ENCODE data around the gene IQCH. TPM values are rescaled to one million over a fixed set of nuclear protein-coding genes. Genes with fewer than 3 reads are reported as not detected.

IQCH gene
- polyA plus RNA-seq (2011; rRNA removed), result 3.8 and 4.9 TPM in 2 replicates
- 0.59 and 0.73 TPM in 2 replicates for polyA plus RNA-seq (2012; cell fraction: cytosol; rRNA removed)
- 0.31 and 0.44 TPM in 2 replicates for polyA plus RNA-seq (2012; cell fraction: nucleus; rRNA removed)
- 1.5 to 2.1 TPM (median 2.0 TPM) in 3 replicates for polyA plus RNA-seq (2017; fragmentation: RNase III; extraction: RNeasy Plus Mini Kit Qiagen cat#74134 plus additional on column Dnase treatment)
- polyA minus RNA-seq (2011; rRNA and poly(A)+ RNA removed), result 3.6 and 8.5 TPM in 2 replicates

DNA sequence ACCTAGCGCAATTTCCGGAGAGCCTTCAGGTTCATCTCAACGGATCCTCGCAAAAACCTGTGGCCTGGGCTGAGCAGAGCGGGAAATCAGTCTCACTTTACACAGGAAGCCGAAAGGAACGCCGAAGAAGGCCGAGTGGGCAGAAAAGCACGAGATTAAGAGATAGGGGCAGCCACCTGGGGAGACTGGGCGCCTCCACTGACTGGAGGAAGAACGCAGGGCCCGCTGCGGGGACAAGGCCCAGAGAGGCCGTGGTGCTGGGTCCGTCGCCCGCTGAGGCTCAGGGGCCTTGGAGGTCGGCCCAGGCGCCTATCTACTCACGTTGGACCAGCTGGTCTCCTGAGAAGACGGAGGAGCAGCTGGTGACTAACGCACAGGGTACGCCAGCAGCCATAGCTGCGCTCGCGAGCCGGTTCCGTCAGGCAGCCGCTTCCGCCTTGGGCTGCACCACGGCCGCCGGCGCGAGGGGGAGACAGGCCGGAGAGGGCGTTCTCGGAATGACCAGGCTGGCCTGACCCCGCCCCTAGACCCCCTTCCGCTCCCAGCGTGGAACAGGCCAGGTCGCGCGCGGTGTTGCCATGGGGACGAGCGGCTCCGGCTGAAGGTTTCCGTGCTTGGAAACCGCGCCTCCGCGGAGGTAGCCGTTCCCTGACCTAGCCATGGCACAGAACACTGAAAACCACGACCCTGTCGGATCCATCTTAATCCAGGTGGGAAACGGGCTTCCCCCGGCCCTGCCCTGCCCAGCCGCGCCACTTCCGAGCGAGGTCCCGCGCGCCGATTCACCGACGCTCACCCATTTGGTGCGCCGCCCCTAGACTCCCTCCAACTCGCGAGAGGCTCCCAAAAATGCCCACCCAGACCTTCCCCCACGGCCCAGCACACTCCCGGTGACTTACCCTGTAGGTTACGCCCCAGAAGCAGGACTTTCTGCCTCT, at the start of gene IQCH, which contains the start of gene AAGAB:
TSS of gene IQCH (plus strand) at position 549 of the 938 bp plus-strand sequence. CDS start at position 660, 111 bp downstream.
TSS of gene AAGAB (minus strand) at position 424 of the 938 bp plus-strand sequence. CDS start at position 394, 30 bp downstream.
- peak; percentile 96 to 97 for ATAC-seq
- no peak for FAIRE-seq
- peaks cover 19% of the 10 kb centered on the region for H3K4me1 ChIP-seq
- H3K4me2 ChIP-seq, result peak within 1 kb of the TSS; percentile 90
- POLR2A ChIA-PET, result interaction anchor here (0.6 to 1.5 kb wide), 5 partner anchors 15 to 205 kb away, joined by 3 to 9 read pairs (median 3); partner anchors contain the start of gene SMAD3
- no peaks in the 10 kb centered on the region for H3K9me3 ChIP-seq
- CTCF ChIA-PET, result interaction anchor here (0.7 to 1.6 kb wide), 6 partner anchors 14 to 308 kb away, joined by 3 to 5 read pairs (median 4); no protein-coding TSS in a partner anchor
- DNase-seq (ENCODE audit: low read depth in 1 of 2, low spot score in 1 of 2), result peak; percentile 98 to 99
- peak within 1 kb of the TSS; percentile 93 to 94 for H3K27ac ChIP-seq
- 1% methylated on average over 50 of the region's 76 CpGs for WGBS (ENCODE audit: missing lambda C conversion rate)
- H3K4me3 ChIP-seq, result peak within 1 kb of the TSS; percentile 73
- peak in 1 of 2 experiments; percentile 36; a peak in 1 of 5 replicates for TF ChIP-seq RAD21 (conservative IDR thresholded peaks at IDR 0.05 in 1 of 2, IDR thresholded peaks at IDR 0.05 in 1 of 2)
- TF ChIP-seq ZNF302 (CRISPR knock-in tag; IDR thresholded peaks at IDR 0.05), result no peak
- TF ChIP-seq EHMT2 (IDR thresholded peaks at IDR 0.05; ENCODE audit: low read depth), result no peak
- TF ChIP-seq RFX5 (IDR thresholded peaks at IDR 0.05), result peak; percentile 95
- TF ChIP-seq REST (IDR thresholded peaks at IDR 0.05), result peak; percentile 58; the same call in 1 of the 2 replicates
- no peak for TF ChIP-seq HOXB13 (CRISPR knock-in tag; IDR thresholded peaks at IDR 0.05; ENCODE audit: low read depth)
- TF ChIP-seq, protein P1, sequence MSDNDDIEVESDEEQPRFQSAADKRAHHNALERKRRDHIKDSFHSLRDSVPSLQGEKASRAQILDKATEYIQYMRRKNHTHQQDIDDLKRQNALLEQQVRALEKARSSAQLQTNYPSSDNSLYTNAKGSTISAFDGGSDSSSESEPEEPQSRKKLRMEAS (IDR thresholded peaks at IDR 0.05), result peak; percentile 92
- peak; percentile 86 for TF ChIP-seq PHF8 (IDR thresholded peaks at IDR 0.05; ENCODE audit: borderline replicate concordance, low read depth)
- TF ChIP-seq RCOR1 (IDR thresholded peaks at IDR 0.05; ENCODE audit: low read depth, low read length), result no peak
- TF ChIP-seq SMC3 (IDR thresholded peaks at IDR 0.05), result peak; percentile 13; the same call in 1 of the 3 replicates
- peak; percentile 70 to 98 for TF ChIP-seq JUN (IDR thresholded peaks at IDR 0.05)
- 0 out of 2 replicates have a peak, but pooled peaks have one; percentile 59 for TF ChIP-seq HMGXB4 (CRISPR knock-in tag; IDR thresholded peaks at IDR 0.05; ENCODE audit: borderline replicate concordance)
- TF ChIP-seq BCL3 (IDR thresholded peaks at IDR 0.05), result peak; percentile 79; the same call in 2 of the 3 replicates
- TF ChIP-seq, protein P2, sequence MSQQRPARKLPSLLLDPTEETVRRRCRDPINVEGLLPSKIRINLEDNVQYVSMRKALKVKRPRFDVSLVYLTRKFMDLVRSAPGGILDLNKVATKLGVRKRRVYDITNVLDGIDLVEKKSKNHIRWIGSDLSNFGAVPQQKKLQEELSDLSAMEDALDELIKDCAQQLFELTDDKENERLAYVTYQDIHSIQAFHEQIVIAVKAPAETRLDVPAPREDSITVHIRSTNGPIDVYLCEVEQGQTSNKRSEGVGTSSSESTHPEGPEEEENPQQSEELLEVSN (IDR thresholded peaks at IDR 0.05; ENCODE audit: borderline replicate concordance, low read depth), result peak; percentile 52; the same call in 1 of the 2 replicates
- peak; percentile 75 for TF ChIP-seq CHD2 (IDR thresholded peaks at IDR 0.05; ENCODE audit: low read length, partially characterized antibody)
- TF ChIP-seq GATA3 (IDR thresholded peaks at IDR 0.05; ENCODE audit: borderline replicate concordance), result peak; percentile 96
- no peak for TF ChIP-seq USF2 (IDR thresholded peaks at IDR 0.05)
- TF ChIP-seq HOXB5 (CRISPR knock-in tag; IDR thresholded peaks at IDR 0.05), result peak; percentile 32; the same call in 1 of the 2 replicates
- TF ChIP-seq TFCP2L1 (CRISPR knock-in tag; IDR thresholded peaks at IDR 0.05), result no peak
- TF ChIP-seq, protein P3, sequence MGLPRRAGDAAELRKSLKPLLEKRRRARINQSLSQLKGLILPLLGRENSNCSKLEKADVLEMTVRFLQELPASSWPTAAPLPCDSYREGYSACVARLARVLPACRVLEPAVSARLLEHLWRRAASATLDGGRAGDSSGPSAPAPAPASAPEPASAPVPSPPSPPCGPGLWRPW (IDR thresholded peaks at IDR 0.05), result no peak
- TF ChIP-seq, protein P4, sequence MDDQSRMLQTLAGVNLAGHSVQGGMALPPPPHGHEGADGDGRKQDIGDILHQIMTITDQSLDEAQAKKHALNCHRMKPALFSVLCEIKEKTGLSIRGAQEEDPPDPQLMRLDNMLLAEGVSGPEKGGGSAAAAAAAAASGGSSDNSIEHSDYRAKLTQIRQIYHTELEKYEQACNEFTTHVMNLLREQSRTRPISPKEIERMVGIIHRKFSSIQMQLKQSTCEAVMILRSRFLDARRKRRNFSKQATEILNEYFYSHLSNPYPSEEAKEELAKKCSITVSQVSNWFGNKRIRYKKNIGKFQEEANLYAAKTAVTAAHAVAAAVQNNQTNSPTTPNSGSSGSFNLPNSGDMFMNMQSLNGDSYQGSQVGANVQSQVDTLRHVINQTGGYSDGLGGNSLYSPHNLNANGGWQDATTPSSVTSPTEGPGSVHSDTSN (IDR thresholded peaks at IDR 0.05), result peak; percentile 68; the same call in 1 of the 2 replicates
- TF ChIP-seq POLR2A (IDR thresholded peaks at IDR 0.05; ENCODE audit: low read length), result peak; percentile 90
- TF ChIP-seq, protein P5, sequence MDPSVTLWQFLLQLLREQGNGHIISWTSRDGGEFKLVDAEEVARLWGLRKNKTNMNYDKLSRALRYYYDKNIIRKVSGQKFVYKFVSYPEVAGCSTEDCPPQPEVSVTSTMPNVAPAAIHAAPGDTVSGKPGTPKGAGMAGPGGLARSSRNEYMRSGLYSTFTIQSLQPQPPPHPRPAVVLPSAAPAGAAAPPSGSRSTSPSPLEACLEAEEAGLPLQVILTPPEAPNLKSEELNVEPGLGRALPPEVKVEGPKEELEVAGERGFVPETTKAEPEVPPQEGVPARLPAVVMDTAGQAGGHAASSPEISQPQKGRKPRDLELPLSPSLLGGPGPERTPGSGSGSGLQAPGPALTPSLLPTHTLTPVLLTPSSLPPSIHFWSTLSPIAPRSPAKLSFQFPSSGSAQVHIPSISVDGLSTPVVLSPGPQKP (IDR thresholded peaks at IDR 0.05; ENCODE audit: low read depth, low read length), result 0 out of 2 replicates have a peak, but pooled peaks have one; percentile 17
- TF ChIP-seq FOXS1 (CRISPR knock-in tag; IDR thresholded peaks at IDR 0.05), result no peak

Data from A549 (cell line).